Measurements from ENCODE around the gene LRRC40. TPM values are rescaled to one million over a fixed set of nuclear protein-coding genes. Genes with fewer than 3 reads are reported as not detected.

Gene LRRC40
- total and polyA plus RNA-seq, 12 donors: 5.8 to 18.7 (median 11.1) TPM

- Histone ChIP-seq H3K9me3 (replicated peaks in 1 of 3) (no peaks in the 10 kb centered on the region), H3K27ac (no peak overlapping the region), H3K27me3 (no peaks in the 10 kb centered on the region), H3K4me1 (replicated peaks in 1 of 2) (peaks cover under 1 to 30% of the 10 kb centered on the region in 2 donors), H3K36me3 (replicated peaks in 1 of 2) (peaks cover 0 to 70% of the 10 kb centered on the region in 2 donors), H3K4me3 (no peak overlapping the region)
- TF ChIP-seq POLR2A (IDR thresholded peaks at IDR 0.05): no peak
- TF ChIP-seq, protein P1, sequence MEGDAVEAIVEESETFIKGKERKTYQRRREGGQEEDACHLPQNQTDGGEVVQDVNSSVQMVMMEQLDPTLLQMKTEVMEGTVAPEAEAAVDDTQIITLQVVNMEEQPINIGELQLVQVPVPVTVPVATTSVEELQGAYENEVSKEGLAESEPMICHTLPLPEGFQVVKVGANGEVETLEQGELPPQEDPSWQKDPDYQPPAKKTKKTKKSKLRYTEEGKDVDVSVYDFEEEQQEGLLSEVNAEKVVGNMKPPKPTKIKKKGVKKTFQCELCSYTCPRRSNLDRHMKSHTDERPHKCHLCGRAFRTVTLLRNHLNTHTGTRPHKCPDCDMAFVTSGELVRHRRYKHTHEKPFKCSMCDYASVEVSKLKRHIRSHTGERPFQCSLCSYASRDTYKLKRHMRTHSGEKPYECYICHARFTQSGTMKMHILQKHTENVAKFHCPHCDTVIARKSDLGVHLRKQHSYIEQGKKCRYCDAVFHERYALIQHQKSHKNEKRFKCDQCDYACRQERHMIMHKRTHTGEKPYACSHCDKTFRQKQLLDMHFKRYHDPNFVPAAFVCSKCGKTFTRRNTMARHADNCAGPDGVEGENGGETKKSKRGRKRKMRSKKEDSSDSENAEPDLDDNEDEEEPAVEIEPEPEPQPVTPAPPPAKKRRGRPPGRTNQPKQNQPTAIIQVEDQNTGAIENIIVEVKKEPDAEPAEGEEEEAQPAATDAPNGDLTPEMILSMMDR (IDR thresholded peaks at IDR 0.05): no peak
- DNase-seq: no peak
- 85 to 91% (median 87%) methylated on average over 2 of the region's 2 CpGs for WGBS, 4 donors
- intact Hi-C loops (cut with DNase I): no loop called here
These were observed 23.3 kb upstream of the LRRC40 start for GRCh38 chr1:70228670-70229069.

- TF ChIP-seq, protein P1 (IDR thresholded peaks at IDR 0.05): no peak
- intact Hi-C loops (cut with DNase I): no loop called here
- H3K27me3 ChIP-seq: no peaks in the 10 kb centered on the region
- peaks cover 8 to 42% of the 10 kb centered on the region in 2 donors for H3K4me1 ChIP-seq (replicated peaks in 1 of 2)
- H3K27ac ChIP-seq: no peak overlapping the region
- WGBS, 4 donors: 32 to 53% (median 37%) methylated on average over 1 of the region's 1 CpG
- no peak for DNase-seq
- H3K4me3 ChIP-seq: no peak overlapping the region
- H3K36me3 ChIP-seq (replicated peaks in 1 of 2): peaks cover 0 to 58% of the 10 kb centered on the region in 2 donors
- H3K9me3 ChIP-seq (replicated peaks in 1 of 3): no peaks in the 10 kb centered on the region
These were observed 22.1 kb upstream of the LRRC40 start for GRCh38 chr1:70227439-70227838.

GRCh38 chr1:70224954-70225353, 19.6 kb upstream of the LRRC40 start:
- DNase-seq: no peak
- Histone ChIP-seq H3K9me3 (replicated peaks in 1 of 3) (no peaks in the 10 kb centered on the region), H3K27me3 (no peaks in the 10 kb centered on the region), H3K4me1 (replicated peaks in 1 of 2) (peaks cover 11 to 56% of the 10 kb centered on the region in 2 donors), H3K36me3 (replicated peaks in 1 of 2) (peaks cover 0 to 34% of the 10 kb centered on the region in 2 donors), H3K4me3 (no peak overlapping the region), H3K27ac (no peak overlapping the region)
- intact Hi-C loops (cut with DNase I): no loop called here
- TF ChIP-seq POLR2A (IDR thresholded peaks at IDR 0.05): no peak
- TF ChIP-seq, protein P1 (IDR thresholded peaks at IDR 0.05): no peak
- 83 to 91% (median 86%) methylated on average over 2 of the region's 2 CpGs for WGBS, 4 donors

- DNase-seq: no peak
- no peaks in the 10 kb centered on the region for H3K27me3 ChIP-seq
- peak overlapping the region in 1 of 4 donors; percentile 73 for H3K4me3 ChIP-seq
- 26 to 37% (median 29%) methylated on average over 3 of the region's 3 CpGs for WGBS, 4 donors
- H3K9me3 ChIP-seq (replicated peaks in 1 of 3): no peaks in the 10 kb centered on the region
- H3K4me1 ChIP-seq (replicated peaks in 1 of 2): peaks cover 11 to 56% of the 10 kb centered on the region in 2 donors
- TF ChIP-seq, protein P1 (IDR thresholded peaks at IDR 0.05): no peak
- TF ChIP-seq POLR2A (IDR thresholded peaks at IDR 0.05): no peak
- intact Hi-C loops (cut with DNase I): no loop called here
- H3K27ac ChIP-seq: peak overlapping the region in 2 of 5 donors; percentile 95 to 98
- H3K36me3 ChIP-seq (replicated peaks in 1 of 2): peaks cover 0 to 15% of the 10 kb centered on the region in 2 donors
These were observed 17.4 kb upstream of the LRRC40 start for GRCh38 chr1:70222716-70223235.
